HG03432 (cell line): Measurements from ENCODE around the gene NARS2.
"Not testable (repeated sequence)": the region's sequence is repeated elsewhere in the genome, so short reads cannot be mapped to it uniquely, and the experiment has no call there.

ENCODE experiments used
- ATAC-seq: cut with Tn5 transposase; IDR thresholded peaks from one replicate; pipeline ENCODE4 v1.9.1; 2021; ENCODE audit warnings: mild to moderate bottlenecking, moderate library complexity; ENCODE audit not compliant: unreplicated experiment

The NARS2 gene

GRCh38 chr11:78577495-78577894 is 2.8 kb upstream of the NARS2 start:
- ATAC-seq = no peak

DNA sequence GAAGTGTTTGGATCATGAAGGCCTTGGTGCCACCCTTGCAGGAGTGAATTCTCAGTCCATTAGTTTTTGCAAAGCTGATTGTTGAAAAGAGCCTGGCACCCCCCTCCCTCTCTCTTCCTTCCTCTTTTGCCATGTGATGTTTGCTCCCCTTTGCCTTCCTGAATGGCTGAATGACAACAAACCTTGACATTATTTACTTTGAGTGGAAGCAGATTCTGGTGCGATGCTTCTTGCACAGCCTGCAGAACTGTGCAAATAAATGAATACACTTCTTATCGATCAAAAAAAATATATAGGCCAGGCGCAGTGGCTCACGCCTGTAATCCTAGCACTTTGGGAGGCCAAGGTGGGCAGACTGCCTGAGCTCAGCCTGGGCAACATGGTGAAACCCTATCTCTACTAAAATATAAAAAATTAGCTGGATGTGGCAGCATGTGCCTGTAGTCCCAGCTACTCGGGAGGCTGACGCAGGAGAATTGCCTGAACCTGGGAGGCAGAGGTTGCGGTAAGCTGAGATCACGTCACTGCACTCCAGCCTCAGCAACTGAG is 2.0 kb upstream of the NARS2 start:
- ATAC-seq = no peak

DNA sequence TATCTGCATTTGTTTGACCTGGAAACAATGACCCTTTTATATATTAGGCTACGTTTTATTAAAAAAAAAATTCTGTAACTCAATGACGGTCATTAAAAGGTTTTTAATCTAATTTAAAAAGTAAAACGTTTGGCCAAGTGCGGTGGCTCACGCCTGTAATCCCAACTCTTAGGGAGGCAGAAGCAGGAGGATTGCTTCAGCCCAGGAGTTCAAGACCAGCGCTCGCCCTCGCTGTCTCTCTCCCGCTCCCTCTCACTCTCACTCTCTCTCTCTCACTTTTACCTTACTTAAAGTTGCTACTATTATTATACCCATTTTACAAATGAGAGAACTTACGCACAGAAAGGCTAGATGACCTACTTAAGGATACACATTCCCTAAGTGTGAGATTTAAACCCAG is 814 bp upstream of the NARS2 start:
- ATAC-seq = no peak

DNA sequence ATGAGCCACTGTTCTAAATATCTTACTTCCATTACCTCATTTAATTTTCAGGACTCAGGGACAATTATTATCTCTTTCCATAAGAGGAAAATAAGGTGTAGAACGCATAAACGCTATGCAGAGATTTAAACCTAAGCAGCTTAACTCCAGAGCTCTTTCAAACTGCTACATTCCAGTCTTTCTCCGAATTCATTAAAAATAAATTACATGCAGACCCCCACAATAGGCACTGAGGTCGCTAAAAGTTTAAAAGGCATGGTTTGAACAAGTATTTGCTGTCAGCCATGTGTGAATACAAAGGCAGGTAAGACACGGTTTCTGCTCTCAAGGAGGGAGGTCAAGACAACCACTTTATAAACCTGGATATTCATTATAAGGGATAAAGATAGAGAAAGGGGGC is 983 bp downstream of the NARS2 start:
- no peak for ATAC-seq

GRCh38 chr11:78573271-78573670 is 1.4 kb downstream of the NARS2 start:
- ATAC-seq = no peak

DNA sequence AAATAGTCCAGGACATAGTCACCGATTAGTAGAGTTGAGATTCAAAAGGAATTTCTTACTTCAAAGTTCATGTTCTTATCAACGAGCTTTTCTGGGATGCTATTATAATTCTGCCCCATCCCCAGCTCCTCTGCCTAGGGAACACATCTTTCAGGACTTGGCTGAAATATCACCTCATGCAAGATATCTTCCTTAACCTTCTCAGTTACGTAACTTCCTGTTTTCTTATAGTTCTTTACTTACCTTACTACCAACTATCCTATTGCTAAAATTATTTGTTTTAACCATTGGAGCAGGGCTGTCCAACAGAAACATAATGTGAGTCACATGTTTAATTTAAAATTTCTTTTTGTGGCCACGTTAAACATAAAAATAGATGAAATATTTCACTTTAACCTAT is 2.3 kb downstream of the NARS2 start:
- ATAC-seq = no peak

- no peak for ATAC-seq
These were observed 4.6 kb downstream of the NARS2 start for GRCh38 chr11:78570031-78570430.

DNA sequence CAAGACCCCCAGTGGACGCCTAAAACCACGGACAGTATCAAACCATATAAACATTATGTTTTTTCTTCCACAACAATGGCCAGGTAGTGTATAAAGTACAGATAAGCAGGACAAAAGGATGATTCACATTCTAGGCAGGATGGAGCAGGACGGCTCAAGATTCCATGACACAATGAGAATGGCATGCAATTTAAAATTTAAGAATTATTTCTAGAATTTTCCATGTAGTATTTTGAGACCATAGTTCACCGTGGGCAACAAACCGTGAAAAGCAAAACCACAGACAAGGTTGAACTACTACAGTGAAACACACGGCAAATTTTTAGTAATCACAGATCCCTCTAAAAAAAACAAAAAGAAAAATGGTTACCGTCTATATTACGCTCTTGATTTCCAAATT is 7.5 kb downstream of the NARS2 start:
- no peak for ATAC-seq

GRCh38 chr11:78564490-78565467 is 9.9 kb downstream of the NARS2 start:
- ATAC-seq = peak; percentile 41

DNA sequence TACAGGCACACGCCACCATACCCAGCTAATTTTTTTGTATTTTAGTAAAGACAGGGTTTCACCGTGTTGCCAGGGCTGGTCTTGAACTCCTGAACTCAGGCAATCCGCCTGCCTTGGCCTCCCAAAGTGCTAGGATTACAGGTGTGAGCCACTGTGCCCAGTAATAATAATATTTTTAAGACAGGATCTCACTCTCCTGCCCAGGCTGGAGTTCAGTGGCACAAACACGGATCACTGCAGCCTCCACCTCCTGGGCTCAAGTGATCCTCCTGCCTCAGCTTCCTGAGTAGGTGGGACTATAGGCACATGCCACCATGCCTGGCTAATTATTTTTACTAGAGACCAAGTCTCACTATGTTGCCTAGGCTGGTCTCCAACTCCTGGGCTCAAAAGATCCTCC is 10.6 kb downstream of the NARS2 start:
- ATAC-seq = peak; percentile 21

DNA sequence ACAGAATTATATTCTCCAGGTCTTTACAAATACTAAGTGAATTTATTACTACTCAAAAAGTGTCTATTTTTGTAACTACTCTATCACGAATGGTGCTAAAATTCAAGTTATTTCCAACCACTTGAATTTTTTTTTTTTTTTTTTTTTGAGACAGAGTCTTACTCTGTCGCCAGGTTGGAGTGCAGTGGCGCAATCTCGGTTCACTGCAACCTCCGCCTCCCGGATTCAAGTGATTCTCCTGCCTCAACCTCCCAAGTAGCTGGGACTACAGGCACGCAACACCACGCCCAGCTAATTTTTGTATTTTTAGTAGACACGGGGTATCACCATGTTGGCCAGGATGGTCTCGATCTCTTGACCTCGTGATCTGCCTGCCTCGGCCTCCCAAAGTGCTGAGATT is 11.6 kb downstream of the NARS2 start:
- ATAC-seq = not testable (repeated sequence)

- no peak for ATAC-seq
These were observed 12.3 kb downstream of the NARS2 start for GRCh38 chr11:78562398-78562797.

- no peak for ATAC-seq
These were observed 13.7 kb downstream of the NARS2 start for GRCh38 chr11:78560826-78561484.

DNA sequence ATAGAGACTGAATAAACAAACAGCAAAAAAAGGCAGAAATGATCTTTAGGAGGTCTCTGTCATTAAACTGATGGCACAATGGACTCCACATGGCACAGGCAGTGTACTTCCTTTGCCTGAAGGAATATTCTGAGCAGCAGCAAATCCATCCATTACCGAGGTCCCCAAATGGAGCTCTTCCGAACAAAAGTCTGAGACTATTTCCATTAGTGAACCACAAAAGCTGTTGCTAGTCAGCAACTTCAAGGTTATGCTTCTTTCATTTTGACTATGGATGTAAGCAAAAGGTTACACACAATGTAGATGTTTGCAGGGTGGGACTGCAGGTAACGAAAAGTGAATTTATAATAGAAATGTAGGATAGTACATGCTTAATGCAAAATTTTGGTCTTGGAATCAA is 14.5 kb downstream of the NARS2 start:
- peak; percentile 58 for ATAC-seq

DNA sequence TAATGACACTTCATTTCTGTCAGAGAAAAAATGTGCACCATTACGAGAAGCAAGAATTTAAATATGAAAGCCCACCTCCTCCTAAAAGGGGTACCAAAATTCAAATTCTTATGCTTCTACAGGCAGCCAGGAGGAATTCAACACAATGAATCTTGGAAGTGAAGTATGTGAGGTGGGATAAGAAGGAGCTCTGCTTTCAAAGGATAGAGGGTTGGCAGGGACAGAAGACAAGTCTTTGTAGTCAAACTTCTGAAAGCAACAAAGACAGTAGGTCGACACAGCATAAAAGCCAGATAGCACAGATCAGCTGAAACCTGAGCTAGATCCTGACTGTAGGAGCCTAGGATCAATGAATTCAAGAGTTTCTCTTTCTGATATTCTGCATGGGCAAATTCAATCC is 17.4 kb downstream of the NARS2 start:
- ATAC-seq = no peak

GRCh38 chr11:78555592-78555991 is 19.1 kb downstream of the NARS2 start:
- no peak for ATAC-seq

GRCh38 chr11:78552881-78553280 is 21.8 kb downstream of the NARS2 start:
- no peak for ATAC-seq

DNA sequence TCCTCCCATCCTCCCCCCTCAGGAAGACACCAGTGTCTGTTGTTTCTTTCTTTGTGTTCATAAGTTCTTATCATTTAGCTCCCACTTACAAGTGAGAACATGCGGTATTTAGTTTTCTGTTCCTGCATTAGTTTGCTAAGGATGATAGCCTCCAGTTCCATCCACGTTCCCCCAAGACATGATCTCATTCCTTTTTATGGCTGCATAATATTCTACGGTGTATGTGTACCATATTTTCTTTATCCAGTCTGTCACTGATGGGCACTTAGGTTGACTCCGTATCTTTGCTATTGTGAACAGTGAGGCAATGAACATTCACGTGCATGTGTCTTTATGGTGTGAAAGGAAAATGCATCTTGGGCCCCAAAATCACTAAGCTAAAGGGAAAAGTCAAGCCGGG is 22.5 kb downstream of the NARS2 start:
- not testable (repeated sequence) for ATAC-seq

DNA sequence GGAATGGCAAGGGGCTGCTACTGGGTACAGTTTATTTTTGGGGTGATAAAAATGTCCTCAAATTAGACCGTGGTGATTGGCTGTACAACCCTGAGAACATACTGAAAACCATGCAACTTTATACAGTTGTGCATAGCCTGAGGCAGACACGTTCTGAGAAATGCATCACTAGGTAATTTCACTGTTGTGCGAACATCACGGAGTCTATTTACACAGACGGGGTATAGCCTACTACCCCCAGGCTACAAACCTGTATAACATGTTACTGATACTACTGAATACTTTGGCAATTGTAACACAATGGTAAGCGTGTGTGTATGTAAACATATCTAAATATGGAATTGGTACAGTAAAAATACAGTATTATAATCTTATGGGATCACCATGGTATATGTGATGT is 23.6 kb downstream of the NARS2 start:
- no peak for ATAC-seq

DNA sequence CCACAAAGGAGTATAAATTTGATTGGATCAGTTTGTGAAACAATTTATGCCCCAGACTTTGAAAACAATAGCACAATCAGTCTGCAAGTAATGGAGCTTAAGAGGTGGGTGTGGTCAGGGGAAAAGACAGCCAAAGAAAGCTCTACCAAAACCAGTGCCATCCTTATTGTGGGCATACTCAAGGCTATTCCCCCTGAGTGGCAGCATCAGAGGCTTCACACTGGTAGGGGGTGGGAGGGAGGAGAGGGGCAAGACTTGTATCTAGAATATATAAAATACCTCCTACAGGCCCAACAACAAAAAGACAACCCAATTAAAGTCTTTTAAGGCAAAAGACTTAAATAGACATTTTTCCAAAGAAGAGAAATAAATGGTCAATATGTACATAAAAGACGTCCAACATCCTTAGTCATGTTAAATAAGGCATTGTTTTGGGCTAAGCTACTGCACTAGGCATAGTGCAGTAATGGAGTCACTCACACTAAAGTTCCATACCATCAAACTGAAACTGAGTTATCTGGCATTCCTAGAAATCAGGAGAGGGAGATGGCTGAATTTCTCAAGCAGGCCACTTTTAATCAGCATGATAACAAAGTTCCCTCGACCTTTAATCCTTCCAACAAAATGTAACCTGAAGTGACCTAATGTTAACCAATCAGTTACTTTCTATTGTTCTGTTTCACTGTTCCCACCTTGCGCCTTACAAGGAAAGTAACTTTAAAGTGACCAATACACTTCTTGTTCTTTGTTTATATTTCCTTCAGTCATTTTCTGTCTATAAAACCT is 24.8 kb downstream of the NARS2 start:
- no peak for ATAC-seq

- no peak for ATAC-seq
These were observed 25.6 kb downstream of the NARS2 start for GRCh38 chr11:78548911-78549590.
